CD4-positive, CD25-positive, alpha-beta regulatory T cell (primary cell): ENCODE measurements around the gene BTNL8. TPM values are rescaled to one million over a fixed set of nuclear protein-coding genes. Genes with fewer than 3 reads are reported as not detected.
A peak's percentile ranks its signal among the peaks of the same experiment; 100 is the strongest.
"Not testable (repeated sequence)": the region's sequence is repeated elsewhere in the genome, so short reads cannot be mapped to it uniquely, and the experiment has no call there.

Experiments used
- ATAC-seq, 2 donors: fragments of 150-1000 bp; cut with Tn5 transposase; one replicate each; pipeline ENCODE4 v1.10.0; 2021; ENCODE audit warnings: low read depth in 2 of 2, moderate number of reproducible peaks in 2 of 2, moderate library complexity in 1 of 2
- DNase-seq, 3 donors: peaks; one replicate each; pipeline versions ENCODE4 v3.0.0 to v3.0.0-alpha.2; 2012 to 2022; ENCODE audit warnings: mixed read lengths in 1 of 3
- H3K27ac ChIP-seq: one replicate; pipeline ENCODE4 v1.7.0; 2013; ENCODE audit warnings: mild to moderate bottlenecking, low read length; ENCODE audit not compliant: insufficient read depth, poor library complexity, severe bottlenecking
- H3K27me3 ChIP-seq: one replicate; pipeline ENCODE4 v1.7.0; 2013; ENCODE audit warnings: low read length; ENCODE audit not compliant: control insufficient read depth, insufficient read depth
- H3K36me3 ChIP-seq: one replicate; pipeline ENCODE4 v1.7.0; 2013; ENCODE audit warnings: mild to moderate bottlenecking, low read length, moderate library complexity; ENCODE audit not compliant: control insufficient read depth, insufficient read depth
- H3K4me1 ChIP-seq: 2 replicates; pipeline ENCODE4 v1.7.0; 2013; ENCODE audit warnings: mild to moderate bottlenecking, low read length; ENCODE audit not compliant: insufficient read depth, control insufficient read depth, poor library complexity, severe bottlenecking
- H3K4me3 ChIP-seq: one replicate; pipeline ENCODE4 v1.7.0; 2013; ENCODE audit warnings: low read depth, mild to moderate bottlenecking, low read length, moderate library complexity
- H3K9me3 ChIP-seq, 2 experiments: 1 replicate in 1 of 2; 2 replicates in 1 of 2; pipeline ENCODE4 v1.7.0; 2013; ENCODE audit warnings: low read length in 2 of 2, mild to moderate bottlenecking in 1 of 2, moderate library complexity in 1 of 2; ENCODE audit not compliant: control insufficient read depth in 2 of 2
- H3K27ac Mint-ChIP-seq, 3 donors: one replicate each; pipeline ENCODE4 v1.8.0; 2020 to 2022; ENCODE audit warnings: mild to moderate bottlenecking in 3 of 3, mixed read lengths in 3 of 3, moderate library complexity in 2 of 3
- H3K27me3 Mint-ChIP-seq: one replicate; pipeline ENCODE4 v1.8.0; 2022; ENCODE audit warnings: mild to moderate bottlenecking, mixed read lengths
- H3K36me3 Mint-ChIP-seq: one replicate; pipeline ENCODE4 v1.8.0; 2020; ENCODE audit warnings: mixed read lengths
- H3K4me1 Mint-ChIP-seq, 4 donors: one replicate each; pipeline ENCODE4 v1.8.0; 2020 to 2022; ENCODE audit warnings: mixed read lengths in 4 of 4, mild to moderate bottlenecking in 1 of 4
- H3K4me3 Mint-ChIP-seq, 4 donors: one replicate each; pipeline ENCODE4 v1.8.0; 2020 to 2022; ENCODE audit warnings: mild to moderate bottlenecking in 4 of 4, mixed read lengths in 4 of 4, moderate library complexity in 3 of 4
- H3K9me3 Mint-ChIP-seq, 7 donors: one replicate each; pipeline ENCODE4 v1.8.0; 2020 to 2022; ENCODE audit warnings: mixed read lengths in 7 of 7, mild to moderate bottlenecking in 3 of 7, moderate library complexity in 2 of 7
- polyA plus RNA-seq, 4 donors: library from polyadenylated mRNA; unstranded; fragments of 300-500 nt; fragmentation: Illumina TruSeq; gene quantifications; one replicate each; pipeline ENCODE4 v1.2.3, GENCODE V29; 2021
- total RNA-seq: library from RNA; stranded (reverse); gene quantifications from one replicate; pipeline ENCODE4 v1.2.3, GENCODE V29; 2022

BTNL8 gene
- total and polyA plus RNA-seq, 5 donors from 2014 or later: 0.16 to 0.33 TPM; not detected in 3

- no peak overlapping the region for H3K4me3 Mint-ChIP-seq
- peaks cover 7% of the 10 kb centered on the region for H3K27me3 Mint-ChIP-seq
Observed at GRCh38 chr5:180889381-180889780, 9.6 kb upstream of the BTNL8 start.

GRCh38 chr5:180895330-180895729 is 3.6 kb upstream of the BTNL8 start:
- not testable (repeated sequence) for H3K9me3 Mint-ChIP-seq, H3K4me1 Mint-ChIP-seq, H3K36me3 ChIP-seq, H3K27ac Mint-ChIP-seq, H3K27ac ChIP-seq, H3K4me1 ChIP-seq, H3K27me3 Mint-ChIP-seq, ATAC-seq, H3K27me3 ChIP-seq, H3K36me3 Mint-ChIP-seq, H3K4me3 ChIP-seq, H3K9me3 ChIP-seq, DNase-seq
- peak overlapping the region in 1 of 4 donors; percentile 18 for H3K4me3 Mint-ChIP-seq

More at GRCh38 chr5:180889381-180889780, 9.6 kb upstream of the BTNL8 start:
- Histone ChIP-seq H3K9me3 (no peaks in the 10 kb centered on the region), H3K27me3 (no peaks in the 10 kb centered on the region), H3K36me3 (no peaks in the 10 kb centered on the region), H3K27ac (no peak overlapping the region), H3K4me1 (no peaks in the 10 kb centered on the region), H3K4me3 (no peak overlapping the region)
- ATAC-seq (no peak), DNase-seq (no peak)
- H3K9me3 Mint-ChIP-seq: peaks cover 0 to 6% (median 0%) of the 10 kb centered on the region in 7 donors
- no peaks in the 10 kb centered on the region for H3K36me3 Mint-ChIP-seq
- no peaks in the 10 kb centered on the region for H3K4me1 Mint-ChIP-seq
- no peak overlapping the region for H3K27ac Mint-ChIP-seq

GRCh38 chr5:180900178-180900577 is 1.2 kb downstream of the BTNL8 start:
- Histone ChIP-seq H3K4me3 (no peak overlapping the region), H3K27ac (no peak overlapping the region), H3K4me1 (no peaks in the 10 kb centered on the region), H3K9me3 (no peaks in the 10 kb centered on the region), H3K36me3 (no peaks in the 10 kb centered on the region), H3K27me3 (no peaks in the 10 kb centered on the region)
- Mint-ChIP-seq H3K4me1 (peaks cover 0 to 9% (median 2%) of the 10 kb centered on the region in 4 donors), H3K9me3 (peaks cover 0 to 2% (median 0%) of the 10 kb centered on the region in 7 donors), H3K36me3 (no peaks in the 10 kb centered on the region), H3K4me3 (no peak overlapping the region), H3K27me3 (no peaks in the 10 kb centered on the region), H3K27ac (peak overlapping the region in 1 of 3 donors; percentile 52)
- ATAC-seq: no peak
- no peak for DNase-seq

- Mint-ChIP-seq H3K27ac (peak overlapping the region in 1 of 3 donors; percentile 59), H3K27me3 (no peaks in the 10 kb centered on the region), H3K4me3 (peak overlapping the region in 1 of 4 donors; percentile 10), H3K9me3 (no peaks in the 10 kb centered on the region), H3K36me3 (no peaks in the 10 kb centered on the region), H3K4me1 (peaks cover 0 to 9% (median 2%) of the 10 kb centered on the region in 4 donors)
- DNase-seq: peak in 1 of 3 donors; percentile 9
- no peaks in the 10 kb centered on the region for H3K4me1 ChIP-seq
- no peaks in the 10 kb centered on the region for H3K9me3 ChIP-seq
- no peaks in the 10 kb centered on the region for H3K36me3 ChIP-seq
- no peak overlapping the region for H3K27ac ChIP-seq
- no peak for ATAC-seq
- no peak overlapping the region for H3K4me3 ChIP-seq
- H3K27me3 ChIP-seq: no peaks in the 10 kb centered on the region
Observed at GRCh38 chr5:180901319-180902009, 2.5 kb downstream of the BTNL8 start.

- Histone ChIP-seq H3K27ac (no peak overlapping the region), H3K4me3 (no peak overlapping the region), H3K4me1 (peaks cover 9% of the 10 kb centered on the region), H3K36me3 (no peaks in the 10 kb centered on the region), H3K9me3 (no peaks in the 10 kb centered on the region), H3K27me3 (no peaks in the 10 kb centered on the region)
- Mint-ChIP-seq H3K4me1 (peaks cover 5 to 17% (median 12%) of the 10 kb centered on the region in 4 donors), H3K27me3 (peaks cover 5% of the 10 kb centered on the region), H3K36me3 (no peaks in the 10 kb centered on the region), H3K9me3 (peaks cover 0 to 2% (median 0%) of the 10 kb centered on the region in 7 donors), H3K4me3 (peak overlapping the region in 1 of 4 donors; percentile 4), H3K27ac (peak overlapping the region in 1 of 3 donors; percentile 58)
- ATAC-seq (no peak), DNase-seq (no peak)
Observed at GRCh38 chr5:180908400-180908799, 9.4 kb downstream of the BTNL8 start.

DNA sequence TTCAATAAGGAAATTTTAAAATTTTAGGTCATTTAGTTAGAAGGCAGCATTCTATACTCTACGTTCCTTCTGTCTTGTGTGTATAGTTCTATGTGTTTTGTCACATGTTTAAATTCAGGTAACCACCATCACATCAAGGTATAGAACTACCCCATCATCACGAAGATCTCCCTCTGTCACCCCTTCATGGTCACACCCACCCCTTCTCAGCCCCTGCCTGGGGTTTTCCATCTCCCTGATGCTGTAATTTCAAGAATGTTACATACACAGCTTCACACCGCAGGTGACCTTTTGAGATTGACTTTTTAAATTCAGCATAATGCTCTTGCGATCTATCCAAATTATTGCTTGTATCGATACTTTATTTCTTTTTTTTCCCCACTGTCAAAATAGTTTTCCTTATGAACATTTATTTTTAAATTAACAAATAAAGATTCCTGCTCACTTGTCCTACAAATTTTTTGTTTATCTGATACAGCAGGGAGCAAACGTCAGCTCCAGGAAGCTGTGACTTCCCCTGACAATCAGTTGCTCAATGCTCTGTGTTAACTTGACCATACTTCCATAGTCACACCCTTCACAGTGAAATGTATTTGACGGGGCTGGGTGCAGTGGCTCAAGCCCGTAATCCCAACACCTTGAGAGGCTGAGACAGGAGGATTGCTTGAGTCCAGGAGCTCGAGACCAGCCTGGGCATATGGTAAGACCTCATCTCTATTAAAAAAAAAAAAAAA is 10.2 kb downstream of the BTNL8 start:
- peak overlapping the region in 2 of 3 donors; percentile 58 to 82 for H3K27ac Mint-ChIP-seq

DNA sequence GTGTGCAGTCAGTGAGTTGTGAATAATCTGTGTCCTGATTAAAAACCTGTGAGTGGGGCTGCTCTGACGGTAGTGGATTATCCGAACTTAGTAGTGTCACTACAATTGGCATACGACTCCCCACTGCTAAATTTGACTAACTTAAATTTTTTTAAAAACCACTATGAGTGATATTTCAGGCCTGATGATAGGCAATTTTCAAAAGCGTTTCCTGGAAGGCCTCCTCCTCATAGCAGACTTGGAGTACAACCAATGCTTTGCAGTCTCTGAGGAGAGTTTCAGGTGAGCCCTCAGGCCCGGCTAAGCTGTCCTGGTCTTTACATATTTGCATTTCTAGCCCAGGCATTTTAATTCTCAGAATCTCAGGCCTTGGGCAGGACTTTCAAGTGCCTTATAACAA is 10.8 kb downstream of the BTNL8 start:
- H3K27ac ChIP-seq: no peak overlapping the region
- Mint-ChIP-seq H3K4me3 (no peak overlapping the region), H3K4me1 (peaks cover 5 to 17% (median 12%) of the 10 kb centered on the region in 4 donors), H3K36me3 (no peaks in the 10 kb centered on the region), H3K27me3 (peaks cover 5% of the 10 kb centered on the region), H3K9me3 (peaks cover 0 to 2% (median 0%) of the 10 kb centered on the region in 7 donors), H3K27ac (peak overlapping the region in 2 of 3 donors; percentile 6 to 58)
- H3K27me3 ChIP-seq: no peaks in the 10 kb centered on the region
- H3K4me3 ChIP-seq: no peak overlapping the region
- H3K4me1 ChIP-seq: peaks cover 9% of the 10 kb centered on the region
- no peaks in the 10 kb centered on the region for H3K9me3 ChIP-seq
- ATAC-seq: no peak
- no peaks in the 10 kb centered on the region for H3K36me3 ChIP-seq
- DNase-seq: peak in 1 of 3 donors; percentile 32

More for the DNA sequence above, 10.2 kb downstream of the BTNL8 start:
- no peaks in the 10 kb centered on the region for H3K36me3 ChIP-seq
- H3K27me3 ChIP-seq: no peaks in the 10 kb centered on the region
- DNase-seq (peak in 1 of 3 donors; percentile 13), ATAC-seq (no peak)
- Mint-ChIP-seq H3K9me3 (peaks cover 0 to 2% (median 0%) of the 10 kb centered on the region in 7 donors), H3K27me3 (peaks cover 5% of the 10 kb centered on the region), H3K4me1 (peaks cover 5 to 17% (median 12%) of the 10 kb centered on the region in 4 donors), H3K36me3 (no peaks in the 10 kb centered on the region), H3K4me3 (peak overlapping the region in 3 of 4 donors; percentile 4 to 38 (median 36))
- no peaks in the 10 kb centered on the region for H3K9me3 ChIP-seq
- peaks cover 9% of the 10 kb centered on the region for H3K4me1 ChIP-seq
- no peak overlapping the region for H3K27ac ChIP-seq
- H3K4me3 ChIP-seq: no peak overlapping the region
